ENCODE data around the gene SHB. TPM values are rescaled to one million over a fixed set of nuclear protein-coding genes. Genes with fewer than 3 reads are reported as not detected.

SHB gene
- total and polyA plus RNA-seq, 2 of the 13 experiments (the other 11 are each of a cell fraction or from before 2014, with no cell fraction given), result 19.4 to 20.7 TPM

GRCh38 chr9:37903647-37904444 lies 165.2 kb downstream of the SHB start, which contains the start of gene SLC25A51:
Gene SLC25A51 (minus strand): TSS chr9:37904127. CDS start chr9:37888550, 15,577 bp downstream.
- WGBS (ENCODE audit: low lambda C conversion rate), result under 1% methylated on average over 21 of the region's 84 CpGs
- in situ Hi-C loops (cut with HindIII; ENCODE audit: extremely low pct_ligation_motif_present, low pct_unique_long_range_greater_than_20kb), result loop anchor here (10.0 to 25.0 kb wide), 3 partner anchors 351 to 451 kb away; partner anchors contain the start of gene POLR1E
- Histone ChIP-seq H3K4me3 (replicated peaks in 1 of 3; ENCODE audit: insufficient read depth in 1 of 3, low read depth in 2 of 3, low read length in 3 of 3) (peak within 1 kb of the TSS; percentile 77 to 94 (median 90)), H3K36me3 (replicated peaks in 1 of 2; ENCODE audit: control insufficient read depth in 1 of 2, insufficient read depth in 2 of 2, low read length in 2 of 2) (peaks cover 2 to 6% of the 10 kb centered on the region in 2 experiments; a peak in 3 of 5 replicates), H4K20me1 (ENCODE audit: insufficient read depth, low read length) (no peaks in the 10 kb centered on the region), H2AFZ (ENCODE audit: low read length) (peak within 1 kb of the TSS; percentile 80), H3K9me3 (ENCODE audit: low read length) (no peaks in the 10 kb centered on the region), H3K79me2 (ENCODE audit: insufficient read depth, low read length) (peaks cover 22% of the 10 kb centered on the region), H3K27me3 (ENCODE audit: control insufficient read depth in 1 of 2, insufficient read depth in 2 of 2, low read length in 2 of 2) (no peaks in the 10 kb centered on the region; a peak in 1 of 5 replicates), H3K9ac (ENCODE audit: insufficient read depth, low read depth, low read length) (peak within 1 kb of the TSS; percentile 84), H3K4me1 (ENCODE audit: insufficient read depth, low read length) (peaks cover 53% of the 10 kb centered on the region), H3K27ac (ENCODE audit: extremely low read length, insufficient read depth, low read length) (peak within 1 kb of the TSS; percentile 72), H3K4me2 (ENCODE audit: low read depth, low read length) (peak within 1 kb of the TSS; percentile 95)
- DNase-seq (ENCODE audit: low spot score) (peak; percentile 88), ATAC-seq (peak; percentile 76), FAIRE-seq (peak; percentile 55)
- CTCF ChIA-PET (ENCODE audit: low intra/inter-chr PET ratio, low total read pairs), result interaction anchor here (1.3 kb wide), 1 partner anchor 10 kb away, joined by 5 read pairs; no protein-coding TSS in a partner anchor
- intact Hi-C loops (cut with micrococcal nuclease; ENCODE audit: unreplicated experiment), result loop anchor here (1.0 to 5.0 kb wide), 4 partner anchors 102 to 417 kb away; partner anchors contain the start of genes EXOSC3 and POLR1E
- POLR2A ChIA-PET, result interaction anchor here (0.6 to 1.7 kb wide), 4 partner anchors 11 to 419 kb away, joined by 3 to 5 read pairs (median 3); no protein-coding TSS in a partner anchor
- TSS peak; percentile 53 for BruUV-seq (replicated peaks)
- TF ChIP-seq SRSF9 (IDR thresholded peaks at IDR 0.05; ENCODE audit: borderline replicate concordance, insufficient read depth, low read depth, low read length, poor library complexity, severe bottlenecking) (no peak), SP1 (IDR thresholded peaks at IDR 0.05) (no peak), SP1 (CRISPR knock-in tag; IDR thresholded peaks at IDR 0.05) (peak; percentile 73; the same call in 1 of the 2 replicates), HOXA5 (CRISPR knock-in tag; IDR thresholded peaks at IDR 0.05) (0 out of 2 replicates have a peak, but pooled peaks have one; percentile 59), EP300 (IDR thresholded peaks at IDR 0.05; ENCODE audit: low read depth in 2 of 2, low read length in 2 of 2) (peak in 1 of 2 experiments; percentile 28; a peak in 1 of 4 replicates), EP300 (CRISPR knock-in tag; IDR thresholded peaks at IDR 0.05; ENCODE audit: borderline replicate concordance) (peak; percentile 69), KMT2A (CRISPR knock-in tag; IDR thresholded peaks at IDR 0.05) (peak; percentile 97), ZNF3 (CRISPR knock-in tag; IDR thresholded peaks at IDR 0.05) (no peak), NCOA1 (CRISPR knock-in tag; IDR thresholded peaks at IDR 0.05) (peak; percentile 95), MTA3 (CRISPR knock-in tag; IDR thresholded peaks at IDR 0.05) (no peak), ZNF549 (CRISPR knock-in tag; IDR thresholded peaks at IDR 0.05) (no peak), CC2D1A (CRISPR knock-in tag; IDR thresholded peaks at IDR 0.05) (no peak), ARNT (IDR thresholded peaks at IDR 0.05) (no peak), GLMP (CRISPR knock-in tag; IDR thresholded peaks at IDR 0.05; ENCODE audit: borderline replicate concordance) (no peak), TBX3 (IDR thresholded peaks at IDR 0.05; ENCODE audit: borderline replicate concordance) (peak; percentile 41; the same call in 1 of the 2 replicates), DMAP1 (CRISPR knock-in tag; IDR thresholded peaks at IDR 0.05) (peak; percentile 97), ZNF30 (CRISPR knock-in tag; IDR thresholded peaks at IDR 0.05) (peak; percentile 78; the same call in 1 of the 2 replicates), HOXD1 (CRISPR knock-in tag; IDR thresholded peaks at IDR 0.05) (0 out of 2 replicates have a peak, but pooled peaks have one; percentile 15), SAP130 (CRISPR knock-in tag; IDR thresholded peaks at IDR 0.05; ENCODE audit: low read depth) (peak; percentile 94), ZNF138 (CRISPR knock-in tag; IDR thresholded peaks at IDR 0.05; ENCODE audit: low read depth) (no peak), FOXK2 (IDR thresholded peaks at IDR 0.05) (no peak), ZKSCAN5 (CRISPR knock-in tag; IDR thresholded peaks at IDR 0.05) (no peak), ZBTB37 (CRISPR knock-in tag; IDR thresholded peaks at IDR 0.05) (no peak)

Data from HepG2 (cell line).